HEK293 (cell line): ENCODE data around the gene SYNPR.

ENCODE experiments used
- TRIM28 ChIP-seq: IDR thresholded peaks from 2 replicates; pipeline ENCODE4 v1.6.1; 2011; ENCODE audit warnings: low read length, control low read depth, borderline replicate concordance
- ZFP41 ChIP-seq: fragments of 450-650 bp; formaldehyde crosslinking; IDR thresholded peaks from 2 replicates; pipeline ENCODE4 v1.5.1; 2016; ENCODE audit warnings: missing biosample characterization, missing genetic modification characterization, borderline replicate concordance
- ZNF175 ChIP-seq: fragments of 450-650 bp; formaldehyde crosslinking; IDR thresholded peaks from 2 replicates; pipeline ENCODE4 v1.5.1; 2016; ENCODE audit warnings: missing biosample characterization, missing genetic modification characterization
- TF ChIP-seq, protein P1 (sequence below): fragments of 450-650 bp; formaldehyde crosslinking; IDR thresholded peaks from 2 replicates; pipeline ENCODE4 v1.5.1; 2016; ENCODE audit warnings: missing biosample characterization, missing genetic modification characterization
- TF ChIP-seq, protein P2 (sequence below): fragments of 450-650 bp; formaldehyde crosslinking; IDR thresholded peaks from 2 replicates; pipeline ENCODE4 v1.5.1; 2016; ENCODE audit warnings: missing biosample characterization, missing genetic modification characterization
- TF ChIP-seq, protein P3 (sequence below): fragments of 450-650 bp; formaldehyde crosslinking; IDR thresholded peaks from 2 replicates; pipeline ENCODE4 v1.5.1; 2016; ENCODE audit warnings: missing biosample characterization, missing genetic modification characterization
- TF ChIP-seq, protein P4 (sequence below): fragments of 450-650 bp; formaldehyde crosslinking; IDR thresholded peaks from 2 replicates; pipeline ENCODE4; 2016; ENCODE audit warnings: missing biosample characterization, missing genetic modification characterization

DNA sequence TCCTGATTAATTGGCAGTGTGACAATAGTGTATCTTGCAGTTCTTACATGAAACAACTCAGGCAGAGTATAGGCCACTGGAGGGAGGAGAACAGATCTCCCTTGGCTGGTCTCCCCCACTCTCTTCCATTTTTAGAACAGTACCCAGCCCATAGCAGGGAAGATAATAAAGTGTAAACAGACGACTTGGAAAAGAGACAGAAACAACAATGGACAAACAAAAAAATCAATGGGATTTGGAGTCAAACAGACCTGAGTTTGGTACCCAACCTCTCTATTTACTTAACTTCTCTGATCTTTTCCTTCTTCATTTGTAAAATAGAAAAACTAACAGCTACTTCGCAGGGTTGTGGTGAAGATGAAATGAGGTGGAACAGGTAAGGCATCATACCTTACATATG is 315.7 kb downstream of the SYNPR start:
- TF ChIP-seq ZNF175 (tag by site-specific recombination) (no peak), ZFP41 (tag by site-specific recombination) (no peak), TRIM28 (no peak)
- TF ChIP-seq, protein P1, sequence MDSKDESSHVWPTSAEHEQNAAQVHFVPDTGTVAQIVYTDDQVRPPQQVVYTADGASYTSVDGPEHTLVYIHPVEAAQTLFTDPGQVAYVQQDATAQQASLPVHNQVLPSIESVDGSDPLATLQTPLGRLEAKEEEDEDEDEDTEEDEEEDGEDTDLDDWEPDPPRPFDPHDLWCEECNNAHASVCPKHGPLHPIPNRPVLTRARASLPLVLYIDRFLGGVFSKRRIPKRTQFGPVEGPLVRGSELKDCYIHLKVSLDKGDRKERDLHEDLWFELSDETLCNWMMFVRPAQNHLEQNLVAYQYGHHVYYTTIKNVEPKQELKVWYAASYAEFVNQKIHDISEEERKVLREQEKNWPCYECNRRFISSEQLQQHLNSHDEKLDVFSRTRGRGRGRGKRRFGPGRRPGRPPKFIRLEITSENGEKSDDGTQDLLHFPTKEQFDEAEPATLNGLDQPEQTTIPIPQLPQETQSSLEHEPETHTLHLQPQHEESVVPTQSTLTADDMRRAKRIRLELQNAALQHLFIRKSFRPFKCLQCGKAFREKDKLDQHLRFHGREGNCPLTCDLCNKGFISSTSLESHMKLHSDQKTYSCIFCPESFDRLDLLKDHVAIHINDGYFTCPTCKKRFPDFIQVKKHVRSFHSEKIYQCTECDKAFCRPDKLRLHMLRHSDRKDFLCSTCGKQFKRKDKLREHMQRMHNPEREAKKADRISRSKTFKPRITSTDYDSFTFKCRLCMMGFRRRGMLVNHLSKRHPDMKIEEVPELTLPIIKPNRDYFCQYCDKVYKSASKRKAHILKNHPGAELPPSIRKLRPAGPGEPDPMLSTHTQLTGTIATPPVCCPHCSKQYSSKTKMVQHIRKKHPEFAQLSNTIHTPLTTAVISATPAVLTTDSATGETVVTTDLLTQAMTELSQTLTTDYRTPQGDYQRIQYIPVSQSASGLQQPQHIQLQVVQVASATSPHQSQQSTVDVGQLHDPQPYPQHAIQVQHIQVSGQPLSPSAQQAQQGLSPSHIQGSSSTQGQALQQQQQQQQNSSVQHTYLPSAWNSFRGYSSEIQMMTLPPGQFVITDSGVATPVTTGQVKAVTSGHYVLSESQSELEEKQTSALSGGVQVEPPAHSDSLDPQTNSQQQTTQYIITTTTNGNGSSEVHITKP: no peak
- TF ChIP-seq, protein P2, sequence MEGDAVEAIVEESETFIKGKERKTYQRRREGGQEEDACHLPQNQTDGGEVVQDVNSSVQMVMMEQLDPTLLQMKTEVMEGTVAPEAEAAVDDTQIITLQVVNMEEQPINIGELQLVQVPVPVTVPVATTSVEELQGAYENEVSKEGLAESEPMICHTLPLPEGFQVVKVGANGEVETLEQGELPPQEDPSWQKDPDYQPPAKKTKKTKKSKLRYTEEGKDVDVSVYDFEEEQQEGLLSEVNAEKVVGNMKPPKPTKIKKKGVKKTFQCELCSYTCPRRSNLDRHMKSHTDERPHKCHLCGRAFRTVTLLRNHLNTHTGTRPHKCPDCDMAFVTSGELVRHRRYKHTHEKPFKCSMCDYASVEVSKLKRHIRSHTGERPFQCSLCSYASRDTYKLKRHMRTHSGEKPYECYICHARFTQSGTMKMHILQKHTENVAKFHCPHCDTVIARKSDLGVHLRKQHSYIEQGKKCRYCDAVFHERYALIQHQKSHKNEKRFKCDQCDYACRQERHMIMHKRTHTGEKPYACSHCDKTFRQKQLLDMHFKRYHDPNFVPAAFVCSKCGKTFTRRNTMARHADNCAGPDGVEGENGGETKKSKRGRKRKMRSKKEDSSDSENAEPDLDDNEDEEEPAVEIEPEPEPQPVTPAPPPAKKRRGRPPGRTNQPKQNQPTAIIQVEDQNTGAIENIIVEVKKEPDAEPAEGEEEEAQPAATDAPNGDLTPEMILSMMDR (tag by site-specific recombination): no peak
- TF ChIP-seq, protein P3, sequence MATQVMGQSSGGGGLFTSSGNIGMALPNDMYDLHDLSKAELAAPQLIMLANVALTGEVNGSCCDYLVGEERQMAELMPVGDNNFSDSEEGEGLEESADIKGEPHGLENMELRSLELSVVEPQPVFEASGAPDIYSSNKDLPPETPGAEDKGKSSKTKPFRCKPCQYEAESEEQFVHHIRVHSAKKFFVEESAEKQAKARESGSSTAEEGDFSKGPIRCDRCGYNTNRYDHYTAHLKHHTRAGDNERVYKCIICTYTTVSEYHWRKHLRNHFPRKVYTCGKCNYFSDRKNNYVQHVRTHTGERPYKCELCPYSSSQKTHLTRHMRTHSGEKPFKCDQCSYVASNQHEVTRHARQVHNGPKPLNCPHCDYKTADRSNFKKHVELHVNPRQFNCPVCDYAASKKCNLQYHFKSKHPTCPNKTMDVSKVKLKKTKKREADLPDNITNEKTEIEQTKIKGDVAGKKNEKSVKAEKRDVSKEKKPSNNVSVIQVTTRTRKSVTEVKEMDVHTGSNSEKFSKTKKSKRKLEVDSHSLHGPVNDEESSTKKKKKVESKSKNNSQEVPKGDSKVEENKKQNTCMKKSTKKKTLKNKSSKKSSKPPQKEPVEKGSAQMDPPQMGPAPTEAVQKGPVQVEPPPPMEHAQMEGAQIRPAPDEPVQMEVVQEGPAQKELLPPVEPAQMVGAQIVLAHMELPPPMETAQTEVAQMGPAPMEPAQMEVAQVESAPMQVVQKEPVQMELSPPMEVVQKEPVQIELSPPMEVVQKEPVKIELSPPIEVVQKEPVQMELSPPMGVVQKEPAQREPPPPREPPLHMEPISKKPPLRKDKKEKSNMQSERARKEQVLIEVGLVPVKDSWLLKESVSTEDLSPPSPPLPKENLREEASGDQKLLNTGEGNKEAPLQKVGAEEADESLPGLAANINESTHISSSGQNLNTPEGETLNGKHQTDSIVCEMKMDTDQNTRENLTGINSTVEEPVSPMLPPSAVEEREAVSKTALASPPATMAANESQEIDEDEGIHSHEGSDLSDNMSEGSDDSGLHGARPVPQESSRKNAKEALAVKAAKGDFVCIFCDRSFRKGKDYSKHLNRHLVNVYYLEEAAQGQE (tag by site-specific recombination): no peak
- TF ChIP-seq, protein P4, sequence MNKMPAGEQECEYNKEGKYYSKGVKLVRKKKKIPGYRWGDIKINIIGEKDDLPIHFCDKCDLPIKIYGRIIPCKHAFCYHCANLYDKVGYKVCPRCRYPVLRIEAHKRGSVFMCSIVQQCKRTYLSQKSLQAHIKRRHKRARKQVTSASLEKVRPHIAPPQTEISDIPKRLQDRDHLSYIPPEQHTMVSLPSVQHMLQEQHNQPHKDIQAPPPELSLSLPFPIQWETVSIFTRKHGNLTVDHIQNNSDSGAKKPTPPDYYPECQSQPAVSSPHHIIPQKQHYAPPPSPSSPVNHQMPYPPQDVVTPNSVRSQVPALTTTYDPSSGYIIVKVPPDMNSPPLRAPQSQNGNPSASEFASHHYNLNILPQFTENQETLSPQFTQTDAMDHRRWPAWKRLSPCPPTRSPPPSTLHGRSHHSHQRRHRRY (tag by site-specific recombination): no peak
